ENCODE data around the gene HIVEP3. TPM values are rescaled to one million over a fixed set of nuclear protein-coding genes. Genes with fewer than 3 reads are reported as not detected.

HIVEP3 gene
- total and polyA plus RNA-seq, 11 donors: 3.2 to 11.9 (median 5.0) TPM

GRCh38 chr1:41622859-41623732 is 295.6 kb downstream of the HIVEP3 start:
- ATAC-seq: no peak
- Histone ChIP-seq H3K4me1 (peaks cover 0 to 28% (median 11%) of the 10 kb centered on the region in 12 donors), H3K4me3 (no peak overlapping the region), H3K9me3 (no peaks in the 10 kb centered on the region), H3K27ac (no peak overlapping the region), H3K27me3 (no peaks in the 10 kb centered on the region), H3K36me3 (no peaks in the 10 kb centered on the region)
- no peak for DNase-seq
- TF ChIP-seq POLR2A (IDR thresholded peaks at IDR 0.05) (no peak), CTCF (IDR thresholded peaks at IDR 0.05) (no peak)
- WGBS, 4 donors: 59 to 70% (median 62%) methylated on average over 8 of the region's 8 CpGs
- intact Hi-C loops (cut with DNase I): no loop called here

- H3K27me3 ChIP-seq: no peaks in the 10 kb centered on the region
- intact Hi-C loops (cut with DNase I): no loop called here
- 75 to 85% (median 80%) methylated on average over 8 of the region's 8 CpGs for WGBS, 4 donors
- no peaks in the 10 kb centered on the region for H3K9me3 ChIP-seq
- no peak for DNase-seq
- no peak overlapping the region for H3K4me3 ChIP-seq
- H3K36me3 ChIP-seq: no peaks in the 10 kb centered on the region
- TF ChIP-seq CTCF (IDR thresholded peaks at IDR 0.05) (no peak), POLR2A (IDR thresholded peaks at IDR 0.05) (no peak)
- ATAC-seq: no peak
- peaks cover 0 to 35% (median 18%) of the 10 kb centered on the region in 12 donors for H3K4me1 ChIP-seq
- no peak overlapping the region for H3K27ac ChIP-seq
Measured at GRCh38 chr1:41622402-41622801, 296.3 kb downstream of the HIVEP3 start.

GRCh38 chr1:41621791-41622190 is 296.9 kb downstream of the HIVEP3 start:
- DNase-seq (no peak), ATAC-seq (no peak)
- Histone ChIP-seq H3K4me1 (peaks cover 0 to 36% (median 18%) of the 10 kb centered on the region in 12 donors), H3K4me3 (no peak overlapping the region), H3K27ac (no peak overlapping the region), H3K36me3 (no peaks in the 10 kb centered on the region), H3K27me3 (no peaks in the 10 kb centered on the region), H3K9me3 (no peaks in the 10 kb centered on the region)
- no peak for TF ChIP-seq CTCF (IDR thresholded peaks at IDR 0.05)
- TF ChIP-seq POLR2A (IDR thresholded peaks at IDR 0.05): no peak
- WGBS, 4 donors: 90 to 100% (median 98%) methylated on average over 1 of the region's 1 CpG
- intact Hi-C loops (cut with DNase I): no loop called here

GRCh38 chr1:41621256-41621655 is 297.5 kb downstream of the HIVEP3 start:
- intact Hi-C loops (cut with DNase I): no loop called here
- no peaks in the 10 kb centered on the region for H3K27me3 ChIP-seq
- H3K36me3 ChIP-seq: no peaks in the 10 kb centered on the region
- H3K4me1 ChIP-seq: peaks cover 0 to 32% (median 17%) of the 10 kb centered on the region in 12 donors
- no peak for DNase-seq
- no peaks in the 10 kb centered on the region for H3K9me3 ChIP-seq
- no peak overlapping the region for H3K4me3 ChIP-seq
- no peak overlapping the region for H3K27ac ChIP-seq
- WGBS, 4 donors: 93 to 98% (median 95%) methylated on average over 5 of the region's 5 CpGs
- ATAC-seq: no peak
- TF ChIP-seq CTCF (IDR thresholded peaks at IDR 0.05): no peak
- TF ChIP-seq POLR2A (IDR thresholded peaks at IDR 0.05): no peak

Data from heart left ventricle (tissue), 16 donors.